ENCODE results near the gene MYO9B. TPM values are rescaled to one million over a fixed set of nuclear protein-coding genes. Genes with fewer than 3 reads are reported as not detected.
A peak's percentile ranks its signal among the peaks of the same experiment; 100 is the strongest.

The MYO9B gene
- total RNA-seq, 2 experiments from 2014 or later: 84.3 to 86.9 TPM

- Mint-ChIP-seq H3K36me3 (peaks cover 18% of the 10 kb centered on the region), H3K9me3 (no peaks in the 10 kb centered on the region), H3K27ac (no peak overlapping the region), H3K4me3 (no peak overlapping the region), H3K4me1 (peaks cover 28% of the 10 kb centered on the region), H3K27me3 (no peaks in the 10 kb centered on the region)
- no peak for DNase-seq
Measured at GRCh38 chr19:17110599-17110966, 35.0 kb downstream of the MYO9B start.

GRCh38 chr19:17111766-17112165 lies 36.2 kb downstream of the MYO9B start:
- DNase-seq: no peak
- Mint-ChIP-seq H3K9me3 (no peaks in the 10 kb centered on the region), H3K36me3 (peaks cover 19% of the 10 kb centered on the region), H3K4me3 (no peak overlapping the region), H3K27ac (no peak overlapping the region), H3K27me3 (no peaks in the 10 kb centered on the region), H3K4me1 (peaks cover 25% of the 10 kb centered on the region)

- no peaks in the 10 kb centered on the region for H3K27me3 Mint-ChIP-seq
- no peaks in the 10 kb centered on the region for H3K9me3 Mint-ChIP-seq
- H3K36me3 Mint-ChIP-seq: peaks cover 19% of the 10 kb centered on the region
- no peak for DNase-seq
- H3K27ac Mint-ChIP-seq: peak overlapping the region; percentile 54
- H3K4me3 Mint-ChIP-seq: no peak overlapping the region
- peaks cover 25% of the 10 kb centered on the region for H3K4me1 Mint-ChIP-seq
Measured at GRCh38 chr19:17112271-17112670, 36.7 kb downstream of the MYO9B start.

- H3K27me3 Mint-ChIP-seq: no peaks in the 10 kb centered on the region
- H3K4me1 Mint-ChIP-seq: peaks cover 23% of the 10 kb centered on the region
- H3K9me3 Mint-ChIP-seq: no peaks in the 10 kb centered on the region
- DNase-seq: no peak
- no peak overlapping the region for H3K27ac Mint-ChIP-seq
- peaks cover 17% of the 10 kb centered on the region for H3K36me3 Mint-ChIP-seq
- no peak overlapping the region for H3K4me3 Mint-ChIP-seq
Measured at GRCh38 chr19:17112700-17113099, 37.1 kb downstream of the MYO9B start.

- Mint-ChIP-seq H3K27me3 (no peaks in the 10 kb centered on the region), H3K27ac (no peak overlapping the region), H3K4me1 (peaks cover 21% of the 10 kb centered on the region), H3K9me3 (no peaks in the 10 kb centered on the region), H3K36me3 (peaks cover 14% of the 10 kb centered on the region), H3K4me3 (no peak overlapping the region)
- DNase-seq: no peak
Measured at GRCh38 chr19:17113127-17113785, 37.7 kb downstream of the MYO9B start.

- Mint-ChIP-seq H3K27me3 (no peaks in the 10 kb centered on the region), H3K4me1 (peaks cover 15% of the 10 kb centered on the region), H3K9me3 (no peaks in the 10 kb centered on the region), H3K27ac (no peak overlapping the region), H3K36me3 (peaks cover 19% of the 10 kb centered on the region), H3K4me3 (no peak overlapping the region)
- no peak for DNase-seq
Measured at GRCh38 chr19:17114414-17114831, 38.8 kb downstream of the MYO9B start.

- no peak overlapping the region for H3K27ac Mint-ChIP-seq
- no peaks in the 10 kb centered on the region for H3K27me3 Mint-ChIP-seq
- H3K4me1 Mint-ChIP-seq: peaks cover 9% of the 10 kb centered on the region
- DNase-seq: no peak
- H3K36me3 Mint-ChIP-seq: peaks cover 10% of the 10 kb centered on the region
- H3K4me3 Mint-ChIP-seq: no peak overlapping the region
- H3K9me3 Mint-ChIP-seq: no peaks in the 10 kb centered on the region
Measured at GRCh38 chr19:17116996-17117702, 41.6 kb downstream of the MYO9B start.

GRCh38 chr19:17118957-17119356 lies 43.4 kb downstream of the MYO9B start:
- no peak for DNase-seq
- Mint-ChIP-seq H3K27me3 (no peaks in the 10 kb centered on the region), H3K9me3 (no peaks in the 10 kb centered on the region), H3K27ac (no peak overlapping the region), H3K4me1 (peaks cover 9% of the 10 kb centered on the region), H3K36me3 (peaks cover 22% of the 10 kb centered on the region), H3K4me3 (no peak overlapping the region)

GRCh38 chr19:17121736-17122293 lies 46.2 kb downstream of the MYO9B start:
- Mint-ChIP-seq H3K4me3 (no peak overlapping the region), H3K27ac (no peak overlapping the region), H3K9me3 (no peaks in the 10 kb centered on the region), H3K4me1 (peaks cover 31% of the 10 kb centered on the region), H3K36me3 (peaks cover 23% of the 10 kb centered on the region), H3K27me3 (no peaks in the 10 kb centered on the region)
- no peak for DNase-seq

GRCh38 chr19:17123041-17123440 lies 47.5 kb downstream of the MYO9B start:
- Mint-ChIP-seq H3K36me3 (peaks cover 32% of the 10 kb centered on the region), H3K4me3 (no peak overlapping the region), H3K27ac (no peak overlapping the region), H3K27me3 (no peaks in the 10 kb centered on the region), H3K9me3 (no peaks in the 10 kb centered on the region), H3K4me1 (peaks cover 39% of the 10 kb centered on the region)
- no peak for DNase-seq

GRCh38 chr19:17124025-17124424 lies 48.4 kb downstream of the MYO9B start:
- Mint-ChIP-seq H3K36me3 (peaks cover 31% of the 10 kb centered on the region), H3K27me3 (no peaks in the 10 kb centered on the region), H3K4me1 (peaks cover 41% of the 10 kb centered on the region), H3K4me3 (no peak overlapping the region), H3K9me3 (no peaks in the 10 kb centered on the region), H3K27ac (peak overlapping the region; percentile 97)
- no peak for DNase-seq

GRCh38 chr19:17125062-17125727 lies 49.6 kb downstream of the MYO9B start:
- Mint-ChIP-seq H3K27ac (peak overlapping the region; percentile 97), H3K4me1 (peaks cover 41% of the 10 kb centered on the region), H3K36me3 (peaks cover 28% of the 10 kb centered on the region), H3K4me3 (peak overlapping the region; percentile 76), H3K9me3 (no peaks in the 10 kb centered on the region), H3K27me3 (no peaks in the 10 kb centered on the region)
- DNase-seq: no peak

GRCh38 chr19:17125728-17126677 lies 50.4 kb downstream of the MYO9B start:
- no peaks in the 10 kb centered on the region for H3K9me3 Mint-ChIP-seq
- peaks cover 40% of the 10 kb centered on the region for H3K4me1 Mint-ChIP-seq
- H3K36me3 Mint-ChIP-seq: peaks cover 28% of the 10 kb centered on the region
- no peaks in the 10 kb centered on the region for H3K27me3 Mint-ChIP-seq
- peak; percentile 74 for DNase-seq
- peak overlapping the region; percentile 76 for H3K4me3 Mint-ChIP-seq
- peak overlapping the region; percentile 97 for H3K27ac Mint-ChIP-seq

GRCh38 chr19:17127671-17128070 lies 52.1 kb downstream of the MYO9B start:
- Mint-ChIP-seq H3K27ac (peak overlapping the region; percentile 79), H3K27me3 (no peaks in the 10 kb centered on the region), H3K4me3 (no peak overlapping the region), H3K4me1 (peaks cover 36% of the 10 kb centered on the region), H3K9me3 (no peaks in the 10 kb centered on the region), H3K36me3 (peaks cover 22% of the 10 kb centered on the region)
- no peak for DNase-seq
